ENCODE data around the gene CHAC1. TPM values are rescaled to one million over a fixed set of nuclear protein-coding genes. Genes with fewer than 3 reads are reported as not detected.

CHAC1 gene
- total and polyA plus RNA-seq, 3 donors from 2014 or later = 1.8 to 5.9 (median 2.5) TPM

DNA sequence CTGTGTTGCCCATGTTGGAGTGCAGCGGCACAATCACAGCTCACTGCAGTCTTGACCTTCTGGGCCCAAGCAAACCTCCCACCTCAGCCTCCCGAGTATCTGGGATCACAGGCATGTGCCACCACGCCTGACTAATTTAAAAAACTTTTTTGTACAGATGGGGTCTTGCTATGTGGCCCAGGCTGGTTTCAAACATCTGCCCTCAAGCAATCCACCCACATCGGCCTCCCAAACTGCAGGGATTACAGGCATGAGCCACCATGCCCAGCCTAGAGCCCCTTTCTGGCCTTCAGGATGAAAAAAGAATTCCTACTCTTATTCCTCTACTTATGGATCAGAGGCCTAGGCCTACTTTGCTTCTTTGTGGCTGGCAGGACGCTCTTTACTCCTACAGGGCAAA lies 39.6 kb downstream of the CHAC1 start:
- intact Hi-C loops (cut with DNase I; ENCODE audit: low total_unique reads) = no loop called here
- H3K4me1 ChIP-seq = no peaks in the 10 kb centered on the region
- no peak for TF ChIP-seq POLR2A (IDR thresholded peaks at IDR 0.05)
- TF ChIP-seq, protein P1, sequence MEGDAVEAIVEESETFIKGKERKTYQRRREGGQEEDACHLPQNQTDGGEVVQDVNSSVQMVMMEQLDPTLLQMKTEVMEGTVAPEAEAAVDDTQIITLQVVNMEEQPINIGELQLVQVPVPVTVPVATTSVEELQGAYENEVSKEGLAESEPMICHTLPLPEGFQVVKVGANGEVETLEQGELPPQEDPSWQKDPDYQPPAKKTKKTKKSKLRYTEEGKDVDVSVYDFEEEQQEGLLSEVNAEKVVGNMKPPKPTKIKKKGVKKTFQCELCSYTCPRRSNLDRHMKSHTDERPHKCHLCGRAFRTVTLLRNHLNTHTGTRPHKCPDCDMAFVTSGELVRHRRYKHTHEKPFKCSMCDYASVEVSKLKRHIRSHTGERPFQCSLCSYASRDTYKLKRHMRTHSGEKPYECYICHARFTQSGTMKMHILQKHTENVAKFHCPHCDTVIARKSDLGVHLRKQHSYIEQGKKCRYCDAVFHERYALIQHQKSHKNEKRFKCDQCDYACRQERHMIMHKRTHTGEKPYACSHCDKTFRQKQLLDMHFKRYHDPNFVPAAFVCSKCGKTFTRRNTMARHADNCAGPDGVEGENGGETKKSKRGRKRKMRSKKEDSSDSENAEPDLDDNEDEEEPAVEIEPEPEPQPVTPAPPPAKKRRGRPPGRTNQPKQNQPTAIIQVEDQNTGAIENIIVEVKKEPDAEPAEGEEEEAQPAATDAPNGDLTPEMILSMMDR (IDR thresholded peaks at IDR 0.05) = no peak
- no peak overlapping the region for H3K4me3 ChIP-seq
- 81 to 88% methylated on average over 5 of the region's 5 CpGs for WGBS, 2 donors
- no peaks in the 10 kb centered on the region for H3K9me3 ChIP-seq
- no peak overlapping the region for H3K27ac ChIP-seq
- no peak for DNase-seq
- no peaks in the 10 kb centered on the region for H3K36me3 ChIP-seq (ENCODE audit: low read depth, missing control alignments)
- no peaks in the 10 kb centered on the region for H3K27me3 ChIP-seq

DNA sequence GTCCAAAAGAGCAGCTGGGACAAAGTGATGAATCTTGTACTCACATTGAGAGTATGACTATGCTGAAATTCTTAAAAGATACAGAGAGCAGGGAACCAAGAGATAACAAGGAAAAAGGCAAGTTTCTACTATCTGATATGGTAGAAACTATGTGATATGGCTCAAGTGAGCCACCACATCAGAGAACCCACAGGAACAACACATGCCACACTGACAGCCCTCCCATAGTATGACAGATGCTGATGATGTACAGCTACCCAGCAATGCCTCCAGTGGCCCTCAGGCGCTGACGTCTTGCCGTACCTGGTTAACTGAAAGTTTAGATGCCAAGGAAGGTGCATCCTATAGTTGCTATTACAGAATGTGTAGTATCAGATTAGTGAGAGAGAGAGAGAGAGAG lies 42.4 kb downstream of the CHAC1 start:
- no peak for DNase-seq
- no peaks in the 10 kb centered on the region for H3K4me1 ChIP-seq
- no peak overlapping the region for H3K4me3 ChIP-seq
- no peaks in the 10 kb centered on the region for H3K36me3 ChIP-seq (ENCODE audit: low read depth, missing control alignments)
- H3K27me3 ChIP-seq = no peaks in the 10 kb centered on the region
- H3K27ac ChIP-seq = no peak overlapping the region
- 80 to 88% methylated on average over 3 of the region's 3 CpGs for WGBS, 2 donors
- intact Hi-C loops (cut with DNase I; ENCODE audit: low total_unique reads) = no loop called here
- TF ChIP-seq, protein P1 (IDR thresholded peaks at IDR 0.05) = no peak
- TF ChIP-seq POLR2A (IDR thresholded peaks at IDR 0.05) = no peak
- H3K9me3 ChIP-seq = no peaks in the 10 kb centered on the region

DNA sequence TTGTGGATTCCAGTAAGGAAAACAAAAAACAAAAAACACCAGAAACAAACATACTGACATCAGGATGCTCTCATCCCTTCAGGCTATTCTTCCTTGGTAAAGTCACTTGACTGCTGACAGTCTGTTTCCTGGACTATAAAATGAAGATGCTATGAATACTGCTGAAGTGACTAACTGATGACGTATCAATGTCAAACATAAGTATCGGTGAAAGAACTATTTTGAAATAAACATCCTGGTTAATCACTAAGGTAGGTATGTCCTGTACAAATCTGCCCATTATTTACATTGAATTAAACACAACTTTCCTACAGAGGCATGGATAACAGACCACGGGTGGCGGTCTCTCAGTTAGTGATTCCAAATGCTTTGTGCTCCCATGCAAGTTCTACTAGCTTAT lies 45.9 kb downstream of the CHAC1 start:
- no peaks in the 10 kb centered on the region for H3K4me1 ChIP-seq
- H3K27me3 ChIP-seq = no peaks in the 10 kb centered on the region
- intact Hi-C loops (cut with DNase I; ENCODE audit: low total_unique reads) = no loop called here
- 93 to 98% methylated on average over 4 of the region's 4 CpGs for WGBS, 2 donors
- no peak overlapping the region for H3K4me3 ChIP-seq
- no peaks in the 10 kb centered on the region for H3K9me3 ChIP-seq
- no peaks in the 10 kb centered on the region for H3K36me3 ChIP-seq (ENCODE audit: low read depth, missing control alignments)
- no peak for DNase-seq
- TF ChIP-seq, protein P1 (IDR thresholded peaks at IDR 0.05) = no peak
- TF ChIP-seq POLR2A (IDR thresholded peaks at IDR 0.05) = no peak
- no peak overlapping the region for H3K27ac ChIP-seq

DNA sequence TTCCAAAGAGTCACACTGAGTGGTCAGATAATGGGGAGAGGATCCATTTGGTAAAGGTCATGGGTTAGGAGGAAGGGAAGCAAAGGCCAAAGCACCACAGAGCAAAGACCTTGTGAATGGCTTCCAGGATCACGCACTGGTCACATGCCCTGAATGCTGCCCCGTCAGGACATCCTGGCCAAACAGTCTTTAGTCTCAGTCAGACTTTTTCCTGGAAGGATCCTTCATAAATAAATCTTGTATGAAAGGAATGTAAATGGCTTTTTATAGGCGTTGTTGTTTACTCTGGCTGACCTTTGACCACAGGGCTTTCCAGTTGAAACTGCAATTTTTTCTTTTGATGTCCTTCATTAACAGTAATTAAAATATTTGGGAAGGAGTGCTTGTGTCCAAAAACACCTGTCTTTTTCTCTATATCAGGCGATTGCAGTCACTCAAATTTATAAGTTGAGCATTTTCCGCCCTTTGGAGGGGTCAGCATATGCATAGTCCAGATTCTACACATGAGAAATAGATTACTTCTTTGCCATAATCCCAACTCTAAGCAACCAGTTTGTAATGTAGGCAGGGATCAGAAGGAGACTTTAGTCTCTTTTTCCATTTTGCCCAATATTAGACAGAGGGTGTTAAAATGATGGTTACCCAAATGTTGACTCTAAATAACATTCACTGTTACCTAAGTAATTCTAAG lies 48.4 kb downstream of the CHAC1 start:
- no peaks in the 10 kb centered on the region for H3K27me3 ChIP-seq
- TF ChIP-seq POLR2A (IDR thresholded peaks at IDR 0.05) = no peak
- TF ChIP-seq, protein P1 (IDR thresholded peaks at IDR 0.05) = no peak
- 88 to 91% methylated on average over 5 of the region's 5 CpGs for WGBS, 2 donors
- H3K4me1 ChIP-seq = no peaks in the 10 kb centered on the region
- H3K9me3 ChIP-seq = no peaks in the 10 kb centered on the region
- DNase-seq = no peak
- intact Hi-C loops (cut with DNase I; ENCODE audit: low total_unique reads) = no loop called here
- H3K27ac ChIP-seq = no peak overlapping the region
- H3K36me3 ChIP-seq (ENCODE audit: low read depth, missing control alignments) = no peaks in the 10 kb centered on the region
- H3K4me3 ChIP-seq = no peak overlapping the region

DNA sequence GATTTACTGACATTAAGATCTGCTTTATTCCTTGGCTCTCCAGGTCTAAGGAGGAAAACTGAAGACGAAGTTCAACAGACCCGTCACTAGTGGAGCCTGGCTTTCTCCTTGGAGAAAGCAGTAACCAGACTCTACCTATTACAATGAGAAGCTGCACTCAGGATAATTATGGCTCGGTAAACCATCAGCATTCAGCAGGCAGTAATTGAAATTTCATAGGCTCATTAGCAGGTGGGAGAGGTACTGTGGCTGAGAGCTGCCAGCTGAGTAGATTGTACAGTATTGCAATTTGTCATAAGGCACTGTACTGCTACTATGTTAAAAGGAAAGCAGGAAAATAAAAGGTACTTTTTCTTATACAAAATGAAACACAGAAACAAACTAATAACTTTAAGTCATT lies 51.2 kb downstream of the CHAC1 start:
- TF ChIP-seq POLR2A (IDR thresholded peaks at IDR 0.05) = no peak
- TF ChIP-seq, protein P1 (IDR thresholded peaks at IDR 0.05) = no peak
- intact Hi-C loops (cut with DNase I; ENCODE audit: low total_unique reads) = no loop called here
- Histone ChIP-seq H3K36me3 (ENCODE audit: low read depth, missing control alignments) (no peaks in the 10 kb centered on the region), H3K27me3 (no peaks in the 10 kb centered on the region), H3K27ac (no peak overlapping the region), H3K9me3 (no peaks in the 10 kb centered on the region), H3K4me3 (no peak overlapping the region), H3K4me1 (no peaks in the 10 kb centered on the region)
- no peak for DNase-seq
- 85 to 86% methylated on average over 3 of the region's 3 CpGs for WGBS, 2 donors

Measured in testis (tissue), 3 donors.